ENCODE data around the gene ARHGEF11.

Gene ARHGEF11

DNA sequence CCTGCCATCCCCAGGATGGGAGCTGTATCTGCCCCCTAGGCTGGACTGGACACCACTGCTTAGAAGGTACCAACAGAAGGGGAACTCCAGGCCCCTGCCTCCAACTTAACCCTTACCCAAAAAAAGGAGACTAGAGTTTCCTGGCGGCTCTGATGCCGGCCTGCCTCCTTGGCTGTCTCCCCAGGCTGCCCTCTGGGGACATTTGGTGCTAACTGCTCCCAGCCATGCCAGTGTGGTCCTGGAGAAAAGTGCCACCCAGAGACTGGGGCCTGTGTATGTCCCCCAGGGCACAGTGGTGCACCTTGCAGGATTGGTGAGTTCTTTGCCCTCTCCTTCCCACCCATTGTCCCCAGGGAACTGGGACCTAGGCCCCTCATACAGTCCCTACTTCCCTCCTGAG is 133.2 kb downstream of the ARHGEF11 start:
- no peak for DNase-seq (ENCODE audit: low read depth in 3 of 3)

DNA sequence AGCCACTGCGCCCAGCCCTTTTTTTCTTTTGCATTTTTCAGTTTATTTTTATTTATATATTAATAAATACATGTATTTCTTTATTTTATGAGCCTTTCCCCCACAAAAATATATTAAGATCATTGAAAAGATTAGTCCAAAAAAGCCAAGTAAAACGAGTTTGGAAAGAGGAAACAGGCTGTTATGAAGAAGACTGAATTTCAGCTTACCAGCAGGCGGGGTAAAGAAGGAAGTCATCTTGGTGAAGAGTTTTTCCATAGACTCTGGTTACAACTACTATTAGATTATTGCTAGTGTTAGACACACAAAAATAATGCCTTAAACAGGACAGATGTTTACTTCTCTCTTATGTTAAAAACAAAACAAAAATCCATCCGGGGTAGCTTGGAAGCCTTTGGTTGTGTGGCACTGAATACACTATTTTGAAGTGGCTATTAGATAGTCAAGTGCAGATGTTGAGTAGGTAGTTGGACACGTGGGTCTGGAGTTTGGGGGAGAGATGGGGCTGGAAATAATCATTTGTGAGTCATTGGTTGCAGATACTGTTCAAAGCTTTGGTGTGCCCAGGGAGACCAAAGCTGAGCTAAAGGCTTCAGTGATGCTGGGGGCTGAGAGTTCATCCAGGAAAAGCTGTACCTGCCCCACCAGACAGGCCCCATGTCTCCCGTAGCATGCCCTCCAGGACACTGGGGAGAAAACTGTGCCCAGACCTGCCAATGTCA is 133.8 kb downstream of the ARHGEF11 start:
- DNase-seq (ENCODE audit: low read depth in 3 of 3), result no peak

DNA sequence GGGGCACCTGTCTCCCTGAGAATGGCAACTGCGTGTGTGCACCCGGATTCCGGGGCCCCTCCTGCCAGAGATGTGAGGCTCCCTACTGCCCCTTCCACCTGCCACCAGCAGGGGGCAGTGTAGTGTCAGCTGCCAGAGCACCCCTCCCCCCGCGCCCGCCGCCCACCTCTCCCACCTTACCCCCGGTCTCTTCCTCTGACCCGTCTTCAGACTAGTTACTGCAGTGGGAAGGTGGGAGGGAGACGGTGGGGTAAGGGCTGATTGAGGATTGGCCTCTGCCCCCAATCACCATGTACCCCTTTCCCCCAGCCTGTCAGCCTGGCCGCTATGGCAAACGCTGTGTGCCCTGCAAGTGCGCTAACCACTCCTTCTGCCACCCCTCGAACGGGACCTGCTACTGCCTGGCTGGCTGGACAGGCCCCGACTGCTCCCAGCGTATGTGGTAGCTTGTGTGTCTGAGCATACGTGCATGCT is 135.2 kb downstream of the ARHGEF11 start:
- DNase-seq (ENCODE audit: low read depth in 3 of 3), result peak in 2 of 3 experiments; percentile 25 to 54

DNA sequence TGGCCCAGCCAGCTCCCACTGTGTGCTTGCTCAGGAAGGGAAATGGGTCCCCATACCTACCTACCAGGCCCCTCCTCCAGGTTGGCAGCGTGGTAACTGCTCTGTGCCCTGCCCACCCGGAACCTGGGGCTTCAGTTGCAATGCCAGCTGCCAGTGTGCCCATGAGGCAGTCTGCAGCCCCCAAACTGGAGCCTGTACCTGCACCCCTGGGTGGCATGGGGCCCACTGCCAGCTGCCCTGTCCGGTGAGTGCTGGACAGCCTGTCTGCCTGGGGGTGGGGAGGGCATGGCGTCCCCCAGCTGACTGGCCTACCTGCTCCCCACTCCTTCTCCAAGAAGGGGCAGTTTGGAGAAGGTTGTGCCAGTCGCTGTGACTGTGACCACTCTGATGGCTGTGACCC is 135.9 kb downstream of the ARHGEF11 start:
- DNase-seq (ENCODE audit: low read depth in 3 of 3), result no peak

DNA sequence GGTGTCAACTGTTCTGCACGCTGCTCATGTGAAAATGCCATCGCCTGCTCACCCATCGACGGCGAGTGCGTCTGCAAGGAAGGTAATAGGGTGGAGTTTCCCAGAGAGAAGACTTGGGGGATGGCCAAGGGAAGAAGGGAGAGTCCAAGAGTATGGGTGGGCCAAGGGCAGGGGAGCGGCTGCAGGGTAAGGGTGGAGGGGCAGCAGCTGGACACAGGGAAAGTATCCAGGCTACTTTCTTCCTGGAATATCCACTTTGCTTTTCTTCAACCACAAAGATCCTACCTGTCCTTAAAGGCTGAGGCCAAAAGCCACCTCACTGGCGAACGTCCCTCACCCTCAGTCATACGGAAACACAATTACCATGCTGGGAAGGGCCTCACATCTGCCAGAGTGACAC is 136.6 kb downstream of the ARHGEF11 start:
- DNase-seq (ENCODE audit: low read depth in 3 of 3), result no peak

DNA sequence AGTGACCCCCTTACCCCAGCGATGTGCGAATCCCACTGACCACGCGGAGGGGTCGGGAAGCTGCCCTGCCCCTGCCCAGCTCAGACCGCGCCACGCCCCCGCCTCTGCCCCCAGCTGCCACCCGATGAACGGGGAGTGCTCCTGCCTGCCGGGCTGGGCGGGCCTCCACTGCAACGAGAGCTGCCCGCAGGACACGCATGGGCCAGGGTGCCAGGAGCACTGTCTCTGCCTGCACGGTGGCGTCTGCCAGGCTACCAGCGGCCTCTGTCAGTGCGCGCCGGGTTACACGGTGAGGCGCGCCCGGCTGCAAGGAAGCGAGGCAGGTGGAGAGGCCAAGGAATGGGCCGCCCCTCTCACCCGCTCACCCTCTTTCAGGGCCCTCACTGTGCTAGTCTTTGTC is 137.0 kb downstream of the ARHGEF11 start:
- no peak for DNase-seq (ENCODE audit: low read depth in 3 of 3)

DNA sequence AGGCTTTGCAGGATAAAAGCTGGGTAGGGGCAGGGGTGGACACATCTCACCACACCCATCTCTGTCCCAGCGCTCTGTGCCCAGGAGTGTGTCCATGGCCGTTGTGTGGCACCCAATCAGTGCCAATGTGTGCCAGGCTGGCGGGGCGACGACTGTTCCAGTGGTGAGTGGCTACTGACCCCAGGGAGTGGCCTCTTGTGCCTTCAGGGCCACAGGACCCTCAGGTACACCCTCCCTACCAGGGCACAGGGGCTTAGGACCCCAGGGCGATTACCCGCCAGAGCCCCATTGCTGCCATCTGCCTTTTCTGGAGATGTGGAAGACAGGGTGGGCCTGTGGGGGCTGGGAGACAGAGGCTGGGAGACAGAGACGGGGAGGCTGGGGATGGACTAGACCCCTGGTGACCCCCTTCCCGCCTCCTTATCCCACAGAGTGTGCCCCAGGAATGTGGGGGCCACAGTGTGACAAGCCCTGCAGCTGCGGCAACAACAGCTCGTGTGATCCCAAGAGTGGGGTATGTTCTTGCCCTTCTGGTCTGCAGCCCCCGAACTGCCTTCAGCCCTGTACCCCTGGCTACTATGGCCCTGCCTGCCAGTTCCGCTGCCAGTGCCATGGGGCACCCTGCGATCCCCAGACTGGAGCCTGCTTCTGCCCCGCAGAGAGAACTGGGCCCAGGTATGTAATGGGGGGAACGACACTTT is 139.2 kb downstream of the ARHGEF11 start:
- no peak for DNase-seq (ENCODE audit: low read depth in 3 of 3)

DNA sequence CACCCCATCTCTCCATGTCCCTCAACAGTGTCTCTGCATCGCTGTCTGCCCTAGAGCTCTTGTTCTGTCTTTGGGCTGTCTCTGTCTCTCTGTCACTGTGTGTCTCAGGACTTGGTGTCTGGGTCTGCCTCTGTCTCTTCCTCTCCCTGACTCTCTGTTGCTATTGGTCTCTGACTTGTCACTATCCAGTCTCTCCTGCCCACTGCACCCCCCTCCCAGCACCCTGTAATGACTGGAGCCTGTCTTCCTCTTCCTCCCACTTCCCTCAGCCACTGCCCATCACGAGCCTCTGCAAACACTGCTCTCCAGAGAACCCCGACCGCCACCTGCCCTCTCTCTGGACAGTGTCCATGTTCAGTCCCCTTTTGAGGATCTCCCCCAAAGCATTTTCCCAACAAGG is 139.9 kb downstream of the ARHGEF11 start:
- no peak for DNase-seq (ENCODE audit: low read depth in 3 of 3)

DNA sequence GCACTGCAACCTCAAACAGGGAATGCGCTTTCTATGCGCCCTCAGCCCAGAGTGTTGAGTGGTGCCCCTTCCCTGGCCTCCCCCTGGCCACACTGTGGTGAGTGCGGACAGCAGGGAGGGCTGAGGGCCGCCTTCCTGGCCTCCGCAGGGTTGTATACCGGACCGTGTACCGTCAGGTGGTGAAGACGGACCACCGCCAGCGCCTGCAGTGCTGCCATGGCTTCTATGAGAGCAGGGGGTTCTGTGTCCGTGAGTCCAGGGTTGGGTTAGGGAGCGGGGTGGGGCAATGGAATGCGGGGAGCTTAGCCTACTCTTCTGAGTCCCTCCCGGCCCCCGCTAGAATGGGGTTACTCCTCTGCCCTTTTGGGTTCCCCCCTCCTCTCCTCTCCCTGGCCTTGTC is 140.4 kb downstream of the ARHGEF11 start:
- DNase-seq (ENCODE audit: low read depth in 3 of 3), result no peak

DNA sequence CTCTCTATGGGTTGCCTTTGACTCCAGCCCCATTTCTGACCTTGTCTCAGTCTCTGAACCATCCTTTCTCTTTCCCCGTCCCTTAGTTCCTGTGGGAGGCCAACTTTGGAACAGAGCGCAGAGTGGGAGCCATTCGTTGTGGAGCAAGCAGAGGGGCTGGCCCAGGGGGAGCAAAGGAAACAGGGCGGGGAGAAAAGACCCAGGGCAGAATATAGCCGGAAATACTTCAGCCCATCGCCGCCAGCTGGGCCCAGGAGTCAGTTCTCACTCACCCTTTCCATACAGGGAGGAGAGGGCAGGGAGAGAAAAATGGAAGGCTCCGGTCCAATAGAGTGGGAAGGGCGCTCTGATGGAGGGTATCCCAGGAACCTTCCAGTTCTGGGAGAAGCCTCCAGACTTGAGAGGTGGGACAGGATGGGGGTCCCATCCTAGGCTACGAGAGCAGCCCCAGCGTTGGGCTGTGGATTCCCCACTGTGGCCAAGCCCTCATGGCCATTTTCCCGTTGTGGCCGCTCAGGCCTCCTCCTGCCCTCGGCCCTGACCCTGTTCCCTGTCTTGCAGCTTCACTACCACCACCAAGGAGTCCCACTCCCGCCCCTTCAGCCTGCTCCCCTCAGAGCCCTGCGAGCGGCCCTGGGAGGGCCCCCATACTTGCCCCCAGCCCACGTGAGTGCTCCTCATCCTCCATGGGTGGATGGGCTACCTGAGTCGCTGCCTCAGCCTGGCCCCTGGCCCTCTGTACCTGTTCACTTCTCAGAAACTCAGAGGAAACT is 141.2 kb downstream of the ARHGEF11 start:
- no peak for DNase-seq (ENCODE audit: low read depth in 3 of 3)

DNA sequence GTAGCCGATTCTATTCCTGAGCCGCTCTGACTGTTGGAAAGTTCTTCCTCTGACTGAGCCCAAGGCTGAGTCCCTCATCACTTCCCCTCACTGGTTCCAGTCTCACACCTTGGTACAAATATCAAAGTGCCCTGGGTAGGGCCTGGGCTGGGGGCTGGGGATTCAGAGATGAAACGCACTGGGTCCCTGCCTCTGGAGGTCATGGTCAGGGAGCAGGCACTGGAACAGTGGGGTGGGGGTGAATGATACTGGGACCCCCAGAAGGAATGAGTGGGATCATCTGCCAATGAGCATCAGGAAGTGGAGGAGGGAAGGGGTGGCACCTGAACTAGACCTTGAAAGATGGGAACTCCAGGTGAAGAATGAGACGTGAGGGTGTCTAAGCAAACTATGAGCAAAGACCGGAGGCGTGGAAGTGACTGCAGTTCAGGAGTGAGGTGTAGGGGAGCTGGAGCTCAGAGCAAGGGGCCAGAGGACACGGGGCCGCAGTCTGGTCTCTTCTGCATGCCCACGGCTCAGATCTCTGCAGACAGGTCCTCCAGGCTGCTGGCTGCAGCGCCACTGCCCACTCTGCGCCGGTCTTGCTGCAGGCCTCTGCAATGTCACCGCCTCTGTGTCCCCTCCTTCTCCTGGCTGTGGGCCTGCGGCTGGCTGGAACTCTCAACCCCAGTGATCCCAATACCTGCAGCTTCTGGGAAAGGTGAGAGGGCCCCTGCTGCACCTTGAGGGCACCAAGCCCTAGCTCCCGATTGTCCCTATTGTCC is 142.0 kb downstream of the ARHGEF11 start:
- no peak for DNase-seq (ENCODE audit: low read depth in 3 of 3)

DNA sequence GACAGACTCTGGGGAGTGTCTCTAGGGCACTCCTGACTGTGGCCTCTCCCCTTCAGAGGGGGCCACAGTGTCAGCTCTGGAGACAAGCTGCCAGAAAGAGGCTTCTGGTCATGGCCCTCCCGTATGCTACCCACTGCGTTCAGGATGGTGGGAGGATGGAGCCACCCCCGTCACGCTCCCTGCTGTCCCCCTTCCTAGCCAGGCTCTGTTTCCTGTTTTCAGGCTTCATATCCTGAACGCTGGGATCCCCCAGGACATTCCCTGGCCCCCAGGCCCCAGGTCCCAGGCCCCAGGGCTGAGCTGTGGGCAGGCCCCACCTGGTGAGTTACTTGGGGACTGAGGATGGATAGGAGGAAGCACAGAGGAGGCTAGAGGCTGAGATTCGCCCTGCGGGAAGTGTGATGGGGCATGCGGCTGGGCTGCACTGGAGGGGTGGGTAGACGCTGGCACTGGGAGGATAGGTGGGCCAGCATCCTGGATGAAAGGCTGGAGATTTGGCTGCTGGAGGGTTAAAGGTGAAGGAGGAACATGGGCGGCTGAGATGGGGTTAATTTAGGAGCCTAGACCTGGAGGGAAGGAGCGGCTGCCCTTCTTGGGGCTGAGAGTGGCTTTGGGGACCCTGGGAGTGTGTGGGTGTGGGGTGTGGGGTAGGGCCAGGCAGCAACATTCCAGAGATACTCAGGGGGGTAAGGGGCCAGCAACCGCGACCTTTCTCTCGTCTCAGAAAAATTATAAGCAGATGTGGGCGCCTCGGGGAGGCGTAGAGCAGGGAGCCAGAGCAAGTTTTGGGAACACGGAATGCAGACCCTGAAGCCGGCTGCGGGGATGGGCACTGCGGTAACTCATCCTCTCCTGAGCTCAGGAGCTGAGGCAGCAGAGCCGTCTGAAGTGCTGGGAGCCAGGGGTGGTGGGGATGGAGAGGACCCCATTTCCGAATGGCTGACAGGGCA is 143.3 kb downstream of the ARHGEF11 start:
- DNase-seq (ENCODE audit: low read depth in 3 of 3), result no peak

DNA sequence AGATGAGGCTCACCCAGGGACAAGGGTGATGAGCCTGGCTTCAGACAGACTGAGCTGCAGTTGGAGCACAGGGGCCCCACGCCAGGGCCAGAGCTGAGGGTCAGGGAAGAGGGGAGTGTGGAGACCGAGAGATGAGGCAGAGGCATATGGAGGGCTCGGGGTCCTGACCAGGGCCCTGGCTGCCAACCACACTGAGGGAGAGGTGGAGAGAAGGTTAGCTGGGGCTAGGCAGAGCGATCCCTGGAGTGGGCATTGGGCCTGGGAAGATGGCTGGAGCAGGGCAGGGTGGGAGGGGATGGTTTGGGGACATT is 144.0 kb downstream of the ARHGEF11 start:
- no peak for DNase-seq (ENCODE audit: low read depth in 3 of 3)

DNA sequence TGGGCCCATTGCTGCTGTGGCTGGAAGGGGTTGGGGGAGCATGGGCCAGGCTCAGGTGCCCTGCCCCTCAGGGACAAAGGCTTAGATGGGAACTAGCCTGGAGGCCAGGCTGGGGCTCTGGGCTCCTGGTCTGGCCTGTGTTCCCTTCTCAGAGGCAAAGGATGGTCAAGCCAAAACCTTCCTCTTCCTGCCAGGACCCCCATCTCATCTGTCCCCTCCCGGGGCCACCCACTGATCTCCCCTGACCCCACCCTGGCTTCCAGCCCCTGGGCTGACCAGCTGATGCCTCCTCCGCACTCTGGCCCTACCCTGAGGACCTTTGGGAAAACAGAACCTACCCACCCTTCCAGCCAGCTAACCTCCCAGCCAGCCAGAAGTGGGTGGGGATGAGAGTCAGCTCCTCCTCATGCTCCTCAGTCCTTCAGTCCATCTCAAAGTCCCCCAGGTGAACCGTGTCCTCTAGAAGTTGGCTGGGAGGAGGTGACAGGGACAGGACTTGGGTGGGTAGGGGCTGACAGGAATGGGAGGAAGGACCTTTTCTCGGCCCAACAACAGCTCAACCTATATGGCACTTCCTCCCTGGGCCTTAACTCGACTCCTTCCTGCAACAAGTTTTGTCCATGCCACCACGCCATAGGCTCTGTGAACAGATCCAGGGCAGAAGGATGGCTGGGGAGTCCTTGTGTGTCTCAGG is 144.5 kb downstream of the ARHGEF11 start:
- DNase-seq (ENCODE audit: low read depth in 3 of 3), result no peak

DNA sequence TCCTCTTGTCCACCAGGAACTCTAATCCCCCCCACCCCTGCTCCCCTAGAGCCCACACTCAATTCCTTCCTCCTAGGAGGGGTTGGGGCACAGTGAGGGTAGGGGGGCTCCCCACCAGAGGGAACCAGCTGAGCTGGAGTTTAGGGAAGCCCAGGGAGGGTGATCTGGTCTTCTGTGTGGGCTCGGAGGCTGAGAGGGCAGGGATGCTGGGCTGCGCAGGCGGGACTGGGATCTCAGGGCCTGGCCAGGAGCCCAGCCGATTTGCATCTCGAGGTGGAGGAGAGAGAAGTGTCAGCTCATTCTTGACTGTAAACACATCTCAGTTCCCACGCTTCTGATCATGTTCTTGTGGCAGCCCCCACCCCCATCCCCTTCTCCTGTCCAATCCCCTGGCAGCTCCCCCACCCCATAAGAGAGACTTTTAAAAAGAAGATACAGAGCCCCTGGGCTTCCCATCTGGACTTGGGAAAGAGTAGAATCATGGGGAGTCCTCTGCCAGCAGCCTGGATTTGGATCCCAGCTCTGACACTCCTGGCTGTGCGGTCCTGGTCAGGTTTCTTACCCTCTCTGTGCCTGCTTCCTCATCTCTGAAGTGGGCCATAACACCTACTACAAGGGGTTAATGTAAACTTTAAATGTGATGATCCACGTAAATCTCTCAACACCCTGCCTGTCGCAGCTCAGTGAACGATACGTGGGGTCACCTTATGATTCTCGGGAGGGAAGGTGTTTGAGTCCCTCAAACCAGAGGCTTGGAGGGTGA is 145.4 kb downstream of the ARHGEF11 start:
- no peak for DNase-seq (ENCODE audit: low read depth in 3 of 3)

DNA sequence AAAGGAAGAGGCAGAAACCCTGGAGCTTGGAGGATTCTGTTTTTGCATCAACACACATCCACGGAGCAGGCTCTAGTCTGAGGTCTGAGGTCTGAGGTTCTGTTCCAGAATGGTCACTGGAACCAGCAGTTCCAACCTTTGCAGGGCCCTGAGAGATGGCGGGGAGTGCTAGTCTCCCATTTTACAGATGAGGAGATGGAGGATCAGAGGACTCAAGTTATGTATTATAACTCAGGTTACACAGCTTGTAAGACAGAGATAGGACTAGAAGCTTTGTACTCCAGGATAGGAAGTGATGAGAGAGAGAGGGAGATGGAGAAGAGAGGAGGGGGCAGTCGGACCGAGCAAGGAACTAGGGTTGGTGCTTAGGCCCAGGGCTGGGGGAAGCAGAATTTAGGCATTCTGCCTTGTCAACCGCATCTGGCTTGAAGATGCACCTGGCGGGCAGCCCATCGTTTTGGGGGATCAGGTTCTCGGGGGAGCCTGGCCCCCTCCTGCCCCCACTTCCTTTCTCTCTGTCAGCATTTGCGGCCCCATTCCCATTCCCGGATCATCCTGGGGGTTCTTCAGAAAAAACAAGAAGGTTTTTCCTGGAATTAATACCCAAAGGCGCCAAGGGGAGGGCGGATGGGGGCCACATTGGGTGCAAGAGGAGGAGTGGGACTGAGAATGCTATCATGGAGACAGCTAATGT is 146.4 kb downstream of the ARHGEF11 start:
- no peak for DNase-seq (ENCODE audit: low read depth in 3 of 3)

DNA sequence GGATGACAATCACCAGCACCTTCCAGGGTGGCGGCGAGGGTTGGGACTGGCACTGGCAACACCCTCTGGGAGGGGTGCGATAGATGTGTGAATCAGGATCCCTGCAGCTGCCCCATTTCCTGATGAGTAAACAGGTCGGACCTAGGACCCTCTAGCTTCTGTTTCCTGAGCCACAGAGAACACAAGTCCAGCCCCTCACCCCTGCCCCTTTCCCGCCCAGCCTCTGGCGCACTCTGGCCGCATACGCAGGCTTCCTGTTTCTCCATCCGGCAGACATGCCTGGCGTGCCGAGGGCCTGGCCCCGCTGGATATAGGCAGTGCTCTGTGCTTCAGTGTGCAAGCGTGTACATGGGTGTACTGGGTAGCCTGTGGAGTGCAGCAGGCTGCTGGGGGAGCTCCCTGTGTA is 147.4 kb downstream of the ARHGEF11 start:
- no peak for DNase-seq (ENCODE audit: low read depth in 3 of 3)

DNA sequence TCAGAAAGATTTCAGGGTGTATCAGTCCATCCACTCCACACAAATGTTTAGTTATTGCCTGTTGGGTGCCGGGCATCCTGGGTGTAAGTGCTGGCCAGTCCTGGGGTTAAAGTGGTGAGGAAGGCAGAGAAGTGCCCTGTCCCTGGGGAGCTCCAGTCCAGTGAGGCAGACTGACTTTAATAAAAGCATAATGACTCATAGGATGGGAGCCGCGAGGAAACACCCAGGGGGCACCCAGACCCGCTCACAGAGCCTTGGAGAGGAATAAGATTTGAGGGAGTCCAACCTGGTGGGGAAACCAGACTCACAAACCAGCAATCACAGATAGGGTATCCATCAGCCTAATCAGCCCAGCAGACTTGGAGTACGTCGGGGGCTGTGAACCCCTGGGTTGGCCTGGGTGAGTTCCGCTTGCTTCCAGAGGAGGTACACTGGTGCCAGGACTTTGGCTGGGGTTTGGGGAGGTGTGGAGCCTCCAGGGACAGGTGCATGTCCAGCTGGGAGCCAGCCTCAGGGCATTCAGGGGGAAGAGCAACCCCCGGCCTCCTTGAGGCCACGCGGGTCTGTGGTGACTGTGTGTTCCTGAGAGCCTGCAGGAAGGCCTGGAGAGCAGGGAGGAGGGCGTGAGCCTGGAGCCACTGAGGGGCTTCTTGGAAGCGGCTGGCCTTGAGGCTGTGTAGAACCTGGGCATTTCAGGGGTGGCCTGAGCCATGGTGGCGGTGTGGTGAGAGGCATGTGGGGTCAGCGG is 148.3 kb downstream of the ARHGEF11 start:
- no peak for DNase-seq (ENCODE audit: low read depth in 3 of 3)

Data from stimulated activated CD4-positive, alpha-beta T cell treated with anti-CD3 and anti-CD28 coated beads, TNF-alpha, amount 100 ng/mL, for 24 hours (primary cell).